Stimulated activated memory B cell treated with anti-CD40 and anti-IgM and Interleukin-4, amounts not matched to agents 10 μg/mL and 1 μg/mL and 100 μg/mL, for 72 hours (primary cell): ENCODE results near the gene TAGLN.
"Not testable (repeated sequence)": the region's sequence is repeated elsewhere in the genome, so short reads cannot be mapped to it uniquely, and the experiment has no call there.

Experiments used
- ATAC-seq: fragments of 150-1000 bp; cut with Tn5 transposase; 2 replicates; pipeline ENCODE4 v1.10.0; 2021
- H3K27ac Mint-ChIP-seq: one replicate; pipeline ENCODE4 v1.8.0; 2022; ENCODE audit warnings: mild to moderate bottlenecking, mixed read lengths
- H3K27me3 Mint-ChIP-seq: one replicate; pipeline ENCODE4 v1.8.0; 2022; ENCODE audit warnings: mixed read lengths
- H3K36me3 Mint-ChIP-seq: one replicate; pipeline ENCODE4 v1.8.0; 2022; ENCODE audit warnings: mixed read lengths
- H3K4me1 Mint-ChIP-seq: one replicate; pipeline ENCODE4 v1.8.0; 2022; ENCODE audit warnings: mixed read lengths
- H3K4me3 Mint-ChIP-seq: one replicate; pipeline ENCODE4 v1.8.0; 2022; ENCODE audit warnings: mild to moderate bottlenecking, moderate library complexity, mixed read lengths
- H3K9me3 Mint-ChIP-seq: one replicate; pipeline ENCODE4 v1.8.0; 2022; ENCODE audit warnings: mixed read lengths

The TAGLN gene

GRCh38 chr11:117198613-117199012 lies 557 bp upstream of the TAGLN start:
- H3K4me3 Mint-ChIP-seq: no peak overlapping the region
- no peaks in the 10 kb centered on the region for H3K9me3 Mint-ChIP-seq
- no peak overlapping the region for H3K27ac Mint-ChIP-seq
- peaks cover 37% of the 10 kb centered on the region for H3K4me1 Mint-ChIP-seq
- ATAC-seq: no peak
- no peaks in the 10 kb centered on the region for H3K27me3 Mint-ChIP-seq
- peaks cover 44% of the 10 kb centered on the region for H3K36me3 Mint-ChIP-seq

- H3K27me3 Mint-ChIP-seq: no peaks in the 10 kb centered on the region
- peaks cover 35% of the 10 kb centered on the region for H3K4me1 Mint-ChIP-seq
- H3K27ac Mint-ChIP-seq: peak overlapping the region; percentile 69
- H3K9me3 Mint-ChIP-seq: no peaks in the 10 kb centered on the region
- no peak for ATAC-seq
- peaks cover 47% of the 10 kb centered on the region for H3K36me3 Mint-ChIP-seq
- H3K4me3 Mint-ChIP-seq: no peak overlapping the region
Observed at GRCh38 chr11:117199916-117200812, 994 bp downstream of the TAGLN start.

- Mint-ChIP-seq H3K27me3 (no peaks in the 10 kb centered on the region), H3K9me3 (no peaks in the 10 kb centered on the region), H3K4me3 (no peak overlapping the region), H3K4me1 (peaks cover 30% of the 10 kb centered on the region), H3K27ac (peak overlapping the region; percentile 69), H3K36me3 (peaks cover 45% of the 10 kb centered on the region)
- no peak for ATAC-seq
Observed at GRCh38 chr11:117200813-117201657, 1.9 kb downstream of the TAGLN start.

- Mint-ChIP-seq H3K27me3 (no peaks in the 10 kb centered on the region), H3K36me3 (peaks cover 41% of the 10 kb centered on the region), H3K27ac (peak overlapping the region; percentile 47)
Observed at GRCh38 chr11:117201658-117202305, 2.6 kb downstream of the TAGLN start.

GRCh38 chr11:117202386-117203068 lies 3.4 kb downstream of the TAGLN start:
- Mint-ChIP-seq H3K4me3 (no peak overlapping the region), H3K27ac (peak overlapping the region; percentile 47), H3K4me1 (peaks cover 28% of the 10 kb centered on the region), H3K27me3 (no peaks in the 10 kb centered on the region), H3K36me3 (peaks cover 36% of the 10 kb centered on the region), H3K9me3 (no peaks in the 10 kb centered on the region)
- ATAC-seq: no peak

More at GRCh38 chr11:117201658-117202305, 2.6 kb downstream of the TAGLN start:
- no peak for ATAC-seq
- Mint-ChIP-seq H3K4me1 (peaks cover 30% of the 10 kb centered on the region), H3K4me3 (no peak overlapping the region), H3K9me3 (no peaks in the 10 kb centered on the region)

- H3K4me1 Mint-ChIP-seq: peaks cover 24% of the 10 kb centered on the region
- H3K27ac Mint-ChIP-seq: peak overlapping the region; percentile 47
- no peaks in the 10 kb centered on the region for H3K9me3 Mint-ChIP-seq
- no peak overlapping the region for H3K4me3 Mint-ChIP-seq
- H3K36me3 Mint-ChIP-seq: peaks cover 33% of the 10 kb centered on the region
- no peaks in the 10 kb centered on the region for H3K27me3 Mint-ChIP-seq
- peak; percentile 26 for ATAC-seq
Observed at GRCh38 chr11:117203069-117203407, 3.9 kb downstream of the TAGLN start.

- H3K4me1 Mint-ChIP-seq: peaks cover 16% of the 10 kb centered on the region
- no peak overlapping the region for H3K4me3 Mint-ChIP-seq
- H3K27ac Mint-ChIP-seq: no peak overlapping the region
- no peaks in the 10 kb centered on the region for H3K27me3 Mint-ChIP-seq
- H3K36me3 Mint-ChIP-seq: peaks cover 38% of the 10 kb centered on the region
- H3K9me3 Mint-ChIP-seq: no peaks in the 10 kb centered on the region
- no peak for ATAC-seq
Observed at GRCh38 chr11:117204283-117205080, 5.3 kb downstream of the TAGLN start.

GRCh38 chr11:117205211-117205818 lies 6.1 kb downstream of the TAGLN start:
- H3K27ac Mint-ChIP-seq: no peak overlapping the region
- H3K4me3 Mint-ChIP-seq: no peak overlapping the region
- H3K27me3 Mint-ChIP-seq: no peaks in the 10 kb centered on the region
- no peaks in the 10 kb centered on the region for H3K9me3 Mint-ChIP-seq
- H3K4me1 Mint-ChIP-seq: peaks cover 16% of the 10 kb centered on the region
- H3K36me3 Mint-ChIP-seq: peaks cover 46% of the 10 kb centered on the region
- no peak for ATAC-seq

GRCh38 chr11:117206111-117206510 lies 6.9 kb downstream of the TAGLN start:
- not testable (repeated sequence) for H3K9me3 Mint-ChIP-seq, H3K4me1 Mint-ChIP-seq

GRCh38 chr11:117206859-117207258 lies 7.7 kb downstream of the TAGLN start:
- not testable (repeated sequence) for H3K27ac Mint-ChIP-seq, H3K4me3 Mint-ChIP-seq, ATAC-seq, H3K4me1 Mint-ChIP-seq, H3K9me3 Mint-ChIP-seq, H3K27me3 Mint-ChIP-seq
- peaks cover 59% of the 10 kb centered on the region for H3K36me3 Mint-ChIP-seq

More at GRCh38 chr11:117206111-117206510, 6.9 kb downstream of the TAGLN start:
- peaks cover 51% of the 10 kb centered on the region for H3K36me3 Mint-ChIP-seq
- H3K27ac Mint-ChIP-seq, H3K27me3 Mint-ChIP-seq, ATAC-seq, H3K4me3 Mint-ChIP-seq: not testable (repeated sequence)

GRCh38 chr11:117207481-117207880 lies 8.3 kb downstream of the TAGLN start:
- not testable (repeated sequence) for H3K4me1 Mint-ChIP-seq, H3K9me3 Mint-ChIP-seq, H3K27me3 Mint-ChIP-seq, ATAC-seq, H3K4me3 Mint-ChIP-seq, H3K27ac Mint-ChIP-seq
- H3K36me3 Mint-ChIP-seq: peaks cover 64% of the 10 kb centered on the region

GRCh38 chr11:117208710-117209109 lies 9.5 kb downstream of the TAGLN start:
- H3K4me1 Mint-ChIP-seq, H3K9me3 Mint-ChIP-seq, H3K27me3 Mint-ChIP-seq, ATAC-seq, H3K4me3 Mint-ChIP-seq, H3K27ac Mint-ChIP-seq: not testable (repeated sequence)
- H3K36me3 Mint-ChIP-seq: peaks cover 62% of the 10 kb centered on the region

- not testable (repeated sequence) for ATAC-seq, H3K4me1 Mint-ChIP-seq, H3K27me3 Mint-ChIP-seq, H3K4me3 Mint-ChIP-seq, H3K9me3 Mint-ChIP-seq
- Mint-ChIP-seq H3K27ac (peak overlapping the region; percentile 62), H3K36me3 (peaks cover 63% of the 10 kb centered on the region)
Observed at GRCh38 chr11:117209351-117210125, 10.4 kb downstream of the TAGLN start.
